GM12892 (cell line): ENCODE results near the gene VASH2.
"Not testable (repeated sequence)": the region's sequence is repeated elsewhere in the genome, so short reads cannot be mapped to it uniquely, and the experiment has no call there.

ENCODE experiments used
- POLR2A ChIP-seq: IDR thresholded peaks from 2 replicates; pipeline ENCODE4 v1.6.1; 2011; ENCODE audit warnings: low read depth, low read length, control low read depth
- POLR2AphosphoS5 ChIP-seq: IDR thresholded peaks from 2 replicates; pipeline ENCODE4 v1.6.1; 2011; ENCODE audit warnings: low read depth, low read length, control low read depth
- TAF1 ChIP-seq: IDR thresholded peaks from 2 replicates; pipeline ENCODE4 v1.6.1; 2011; ENCODE audit warnings: low read depth, mild to moderate bottlenecking, control low read depth, low read length, borderline replicate concordance

DNA sequence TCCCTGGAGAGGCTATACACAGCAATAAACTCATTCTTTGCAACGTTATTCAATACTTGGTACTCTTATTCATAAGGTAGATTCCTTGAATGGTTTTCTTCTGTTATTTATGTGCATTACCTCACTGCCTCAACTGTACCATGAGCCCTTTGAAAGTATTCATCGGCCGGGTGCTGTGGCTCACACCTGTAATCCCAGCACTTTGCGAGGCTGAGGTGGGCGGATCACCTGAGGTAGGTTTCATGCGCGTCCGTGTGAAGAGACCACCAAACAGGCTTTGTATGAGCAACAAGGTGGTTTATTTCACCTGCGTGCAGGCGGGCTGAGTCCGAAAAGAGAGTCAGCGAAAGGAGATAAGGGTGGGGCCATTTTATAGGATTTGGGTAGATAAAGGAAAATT is 42.3 kb upstream of the VASH2 start:
- not testable (repeated sequence) for TF ChIP-seq POLR2AphosphoS5, POLR2A, TAF1
